ENCODE measurements around the gene PIPOX. TPM values are rescaled to one million over a fixed set of nuclear protein-coding genes. Genes with fewer than 3 reads are reported as not detected.
A peak's percentile ranks its signal among the peaks of the same experiment; 100 is the strongest.

PIPOX gene
- total RNA-seq, 1 donor from 2014 or later: 3.7 TPM

- Histone ChIP-seq H3K4me3 (no peak overlapping the region), H3F3A (ENCODE audit: low read depth) (peaks cover 30% of the 10 kb centered on the region), H3K27ac (no peak overlapping the region), H3K9ac (no peak overlapping the region), H3K79me2 (ENCODE audit: low read depth) (no peaks in the 10 kb centered on the region), H3K27me3 (no peaks in the 10 kb centered on the region), H2AFZ (replicated peaks) (no peak overlapping the region), H3K4me1 (peaks cover 40% of the 10 kb centered on the region), H4K20me1 (ENCODE audit: low read depth) (no peaks in the 10 kb centered on the region), H3K4me2 (no peak overlapping the region), H3K9me3 (ENCODE audit: low read depth) (no peaks in the 10 kb centered on the region), H3K36me3 (no peaks in the 10 kb centered on the region)
- DNase-seq (ENCODE audit: low spot score): no peak
- H3K4me1 Mint-ChIP-seq: peaks cover 13% of the 10 kb centered on the region
- peaks cover 7% of the 10 kb centered on the region for H3K36me3 Mint-ChIP-seq
- H3K27ac Mint-ChIP-seq: no peak overlapping the region
- no peaks in the 10 kb centered on the region for H3K9me3 Mint-ChIP-seq
- TF ChIP-seq EZH2 (IDR thresholded peaks at IDR 0.05) (no peak), CTCF (IDR thresholded peaks at IDR 0.05) (no peak), EZH2phosphoT487 (IDR thresholded peaks at IDR 0.05) (no peak)
- no peak overlapping the region for H3K4me3 Mint-ChIP-seq
- peaks cover 6% of the 10 kb centered on the region for H3K27me3 Mint-ChIP-seq (ENCODE audit: insufficient read depth, low read depth)
These were observed 31.5 kb downstream of the PIPOX start for GRCh38 chr17:29074488-29074887.

GRCh38 chr17:29076087-29076486 lies 33.1 kb downstream of the PIPOX start:
- peaks cover 14% of the 10 kb centered on the region for H3F3A ChIP-seq (ENCODE audit: low read depth)
- H2AFZ ChIP-seq (replicated peaks): no peak overlapping the region
- Mint-ChIP-seq H3K9me3 (no peaks in the 10 kb centered on the region), H3K27me3 (ENCODE audit: insufficient read depth, low read depth) (peaks cover 6% of the 10 kb centered on the region), H3K4me1 (peaks cover 6% of the 10 kb centered on the region), H3K27ac (no peak overlapping the region), H3K4me3 (no peak overlapping the region), H3K36me3 (peaks cover 7% of the 10 kb centered on the region)
- no peaks in the 10 kb centered on the region for H3K36me3 ChIP-seq
- no peak for DNase-seq (ENCODE audit: low spot score)
- no peaks in the 10 kb centered on the region for H3K27me3 ChIP-seq
- no peak overlapping the region for H3K27ac ChIP-seq
- H3K9me3 ChIP-seq (ENCODE audit: low read depth): no peaks in the 10 kb centered on the region
- no peak overlapping the region for H3K4me3 ChIP-seq
- no peak overlapping the region for H3K9ac ChIP-seq
- TF ChIP-seq EZH2phosphoT487 (IDR thresholded peaks at IDR 0.05): no peak
- TF ChIP-seq CTCF (IDR thresholded peaks at IDR 0.05): no peak
- TF ChIP-seq EZH2 (IDR thresholded peaks at IDR 0.05): no peak
- H4K20me1 ChIP-seq (ENCODE audit: low read depth): no peaks in the 10 kb centered on the region
- no peak overlapping the region for H3K4me2 ChIP-seq
- H3K4me1 ChIP-seq: peaks cover 29% of the 10 kb centered on the region
- H3K79me2 ChIP-seq (ENCODE audit: low read depth): no peaks in the 10 kb centered on the region

GRCh38 chr17:29076722-29077121 lies 33.8 kb downstream of the PIPOX start:
- no peak overlapping the region for H3K9ac ChIP-seq
- no peak overlapping the region for H3K4me3 Mint-ChIP-seq
- peak; percentile 30 for DNase-seq (ENCODE audit: low spot score)
- H3K4me1 ChIP-seq: peaks cover 26% of the 10 kb centered on the region
- no peaks in the 10 kb centered on the region for H3K27me3 ChIP-seq
- H3K36me3 ChIP-seq: no peaks in the 10 kb centered on the region
- H3K36me3 Mint-ChIP-seq: peaks cover 11% of the 10 kb centered on the region
- H3K27ac ChIP-seq: no peak overlapping the region
- no peaks in the 10 kb centered on the region for H3K79me2 ChIP-seq (ENCODE audit: low read depth)
- H3K9me3 Mint-ChIP-seq: no peaks in the 10 kb centered on the region
- no peak overlapping the region for H3K4me3 ChIP-seq
- H3K27ac Mint-ChIP-seq: no peak overlapping the region
- H3F3A ChIP-seq (ENCODE audit: low read depth): peaks cover 10% of the 10 kb centered on the region
- H3K4me2 ChIP-seq: peak overlapping the region; percentile 8
- H3K4me1 Mint-ChIP-seq: peaks cover 6% of the 10 kb centered on the region
- no peak overlapping the region for H2AFZ ChIP-seq (replicated peaks)
- TF ChIP-seq EZH2phosphoT487 (IDR thresholded peaks at IDR 0.05) (no peak), EZH2 (IDR thresholded peaks at IDR 0.05) (no peak), CTCF (IDR thresholded peaks at IDR 0.05) (no peak)
- peaks cover 7% of the 10 kb centered on the region for H3K27me3 Mint-ChIP-seq (ENCODE audit: insufficient read depth, low read depth)
- no peaks in the 10 kb centered on the region for H3K9me3 ChIP-seq (ENCODE audit: low read depth)
- H4K20me1 ChIP-seq (ENCODE audit: low read depth): no peaks in the 10 kb centered on the region
